Parathyroid adenoma (tissue), 2 donors: ENCODE results near the gene HAPLN1.

Experiments used
- H2AFZ ChIP-seq: fragments of 300-600 bp; sonication (generic); one replicate; pipeline ENCODE4 v1.7.0; 2017; ENCODE audit warnings: antibody characterized with exemption, mild to moderate bottlenecking
- H3K27ac ChIP-seq: fragments of 300-600 bp; sonication (generic); one replicate; pipeline ENCODE4 v1.7.0; 2017
- H3K27me3 ChIP-seq: fragments of 300-600 bp; sonication (generic); one replicate; pipeline ENCODE4 v1.7.0; 2017; ENCODE audit warnings: low read length; ENCODE audit not compliant: control insufficient read depth, insufficient read depth
- H3K36me3 ChIP-seq: fragments of 300-600 bp; sonication (generic); one replicate; pipeline ENCODE4 v1.7.0; 2017; ENCODE audit warnings: low read length; ENCODE audit not compliant: control insufficient read depth, insufficient read depth
- H3K4me1 ChIP-seq: fragments of 300-600 bp; sonication (generic); one replicate; pipeline ENCODE4 v1.7.0; 2017; ENCODE audit warnings: control low read depth
- H3K4me2 ChIP-seq: fragments of 300-600 bp; sonication (generic); one replicate; pipeline ENCODE4 v1.7.0; 2017; ENCODE audit warnings: low read length
- H3K4me3 ChIP-seq: fragments of 300-600 bp; sonication (generic); one replicate; pipeline ENCODE4 v1.7.0; 2017; ENCODE audit warnings: low read depth, low read length
- H3K79me2 ChIP-seq: fragments of 300-600 bp; sonication (generic); one replicate; pipeline ENCODE4 v1.7.0; 2017; ENCODE audit warnings: control low read depth
- H3K9ac ChIP-seq: fragments of 300-600 bp; sonication (generic); one replicate; pipeline ENCODE4 v1.7.0; 2017; ENCODE audit warnings: mild to moderate bottlenecking
- H3K9me3 ChIP-seq: fragments of 300-600 bp; sonication (generic); one replicate; pipeline ENCODE4 v1.7.0; 2017; ENCODE audit warnings: low read length; ENCODE audit not compliant: control insufficient read depth
- TF ChIP-seq, protein P1 (sequence below): fragments of 300-600 bp; sonication (generic); IDR thresholded peaks from one replicate; pipeline ENCODE4 v1.7.0; 2017; ENCODE audit warnings: antibody characterized with exemption, mild to moderate bottlenecking
- donor health status: primary hyperparathyroidism.

HAPLN1 gene

DNA sequence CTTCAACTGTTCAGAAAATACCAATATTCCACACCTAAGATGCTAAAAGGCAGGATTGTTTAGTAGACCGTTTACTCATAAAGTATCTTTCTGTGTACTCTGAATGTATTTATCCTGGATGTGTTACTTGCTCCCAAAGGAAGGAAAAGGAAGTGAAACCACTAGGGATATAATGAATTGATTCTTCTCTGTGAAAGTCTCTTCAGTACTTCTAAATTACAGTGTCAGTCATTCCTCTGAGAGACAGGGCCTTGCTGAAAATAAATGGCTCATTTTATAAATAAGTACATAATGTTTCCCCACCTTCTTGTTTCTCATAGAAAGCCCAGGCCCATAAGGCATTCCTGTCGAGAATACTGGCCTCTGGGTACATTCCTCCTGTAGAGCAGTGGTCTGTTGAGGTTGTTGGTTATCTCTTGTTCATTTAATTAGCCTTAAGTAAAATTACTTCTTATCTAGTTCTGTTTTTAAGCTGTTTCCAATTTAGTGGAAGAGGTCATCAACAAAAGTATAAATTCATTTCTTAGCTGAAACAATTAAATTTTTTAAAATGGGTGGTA lies 1.6 kb downstream of the HAPLN1 start:
- no peaks in the 10 kb centered on the region for H3K9me3 ChIP-seq
- no peaks in the 10 kb centered on the region for H3K36me3 ChIP-seq
- no peak overlapping the region for H3K9ac ChIP-seq
- no peak overlapping the region for H3K4me2 ChIP-seq
- TF ChIP-seq, protein P1, sequence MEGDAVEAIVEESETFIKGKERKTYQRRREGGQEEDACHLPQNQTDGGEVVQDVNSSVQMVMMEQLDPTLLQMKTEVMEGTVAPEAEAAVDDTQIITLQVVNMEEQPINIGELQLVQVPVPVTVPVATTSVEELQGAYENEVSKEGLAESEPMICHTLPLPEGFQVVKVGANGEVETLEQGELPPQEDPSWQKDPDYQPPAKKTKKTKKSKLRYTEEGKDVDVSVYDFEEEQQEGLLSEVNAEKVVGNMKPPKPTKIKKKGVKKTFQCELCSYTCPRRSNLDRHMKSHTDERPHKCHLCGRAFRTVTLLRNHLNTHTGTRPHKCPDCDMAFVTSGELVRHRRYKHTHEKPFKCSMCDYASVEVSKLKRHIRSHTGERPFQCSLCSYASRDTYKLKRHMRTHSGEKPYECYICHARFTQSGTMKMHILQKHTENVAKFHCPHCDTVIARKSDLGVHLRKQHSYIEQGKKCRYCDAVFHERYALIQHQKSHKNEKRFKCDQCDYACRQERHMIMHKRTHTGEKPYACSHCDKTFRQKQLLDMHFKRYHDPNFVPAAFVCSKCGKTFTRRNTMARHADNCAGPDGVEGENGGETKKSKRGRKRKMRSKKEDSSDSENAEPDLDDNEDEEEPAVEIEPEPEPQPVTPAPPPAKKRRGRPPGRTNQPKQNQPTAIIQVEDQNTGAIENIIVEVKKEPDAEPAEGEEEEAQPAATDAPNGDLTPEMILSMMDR, result no peak
- H3K27me3 ChIP-seq, result no peaks in the 10 kb centered on the region
- H3K4me3 ChIP-seq, result no peak overlapping the region
- H3K27ac ChIP-seq, result no peak overlapping the region
- no peaks in the 10 kb centered on the region for H3K4me1 ChIP-seq
- H2AFZ ChIP-seq, result no peak overlapping the region
- no peaks in the 10 kb centered on the region for H3K79me2 ChIP-seq

GRCh38 chr5:83718195-83718825 lies 2.3 kb downstream of the HAPLN1 start:
- no peak overlapping the region for H3K9ac ChIP-seq
- H3K4me3 ChIP-seq, result no peak overlapping the region
- no peaks in the 10 kb centered on the region for H3K36me3 ChIP-seq
- H3K79me2 ChIP-seq, result no peaks in the 10 kb centered on the region
- H3K27me3 ChIP-seq, result no peaks in the 10 kb centered on the region
- no peak overlapping the region for H3K4me2 ChIP-seq
- H3K27ac ChIP-seq, result no peak overlapping the region
- no peaks in the 10 kb centered on the region for H3K4me1 ChIP-seq
- TF ChIP-seq, protein P1, result peak; percentile 39
- no peaks in the 10 kb centered on the region for H3K9me3 ChIP-seq
- no peak overlapping the region for H2AFZ ChIP-seq

DNA sequence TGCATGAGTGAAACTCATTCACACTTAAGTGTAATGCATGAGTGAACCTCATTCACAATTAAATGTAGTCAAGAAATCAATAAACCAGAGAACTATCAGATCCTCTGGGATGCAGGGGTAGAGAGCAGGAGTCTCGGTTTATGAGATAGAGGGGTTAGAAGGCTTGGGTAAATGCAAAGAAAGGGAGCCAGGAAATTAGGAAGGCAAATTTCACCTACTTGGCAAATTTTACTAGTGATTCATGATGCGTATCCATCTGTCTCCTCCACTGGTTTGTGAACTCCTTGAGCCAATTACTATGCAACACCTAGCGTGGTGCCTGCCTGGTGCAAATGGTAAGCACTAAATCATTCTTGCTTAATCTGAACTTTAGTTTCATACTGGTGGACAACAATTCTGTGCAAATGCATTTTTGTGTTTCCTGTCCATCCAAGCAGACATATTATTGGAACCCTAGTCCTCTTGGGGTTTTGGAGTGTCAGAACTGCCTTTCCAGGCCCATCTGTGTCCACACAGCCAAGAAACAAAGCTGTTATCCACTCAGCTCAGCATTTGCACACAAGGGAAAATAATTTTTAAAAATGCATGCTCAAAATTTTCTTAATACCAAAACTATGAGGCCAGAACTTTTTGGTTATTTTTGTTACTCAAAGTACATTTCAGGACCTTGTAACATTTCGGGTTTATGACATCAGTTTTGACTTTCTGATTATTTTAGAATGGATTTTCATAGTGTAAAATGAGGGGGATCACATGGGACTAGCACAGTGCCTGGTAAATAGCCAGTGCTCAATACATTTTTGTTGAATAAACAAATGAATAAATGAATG lies 5.2 kb downstream of the HAPLN1 start:
- TF ChIP-seq, protein P1, result no peak
- no peak overlapping the region for H2AFZ ChIP-seq
- H3K27ac ChIP-seq, result no peak overlapping the region

DNA sequence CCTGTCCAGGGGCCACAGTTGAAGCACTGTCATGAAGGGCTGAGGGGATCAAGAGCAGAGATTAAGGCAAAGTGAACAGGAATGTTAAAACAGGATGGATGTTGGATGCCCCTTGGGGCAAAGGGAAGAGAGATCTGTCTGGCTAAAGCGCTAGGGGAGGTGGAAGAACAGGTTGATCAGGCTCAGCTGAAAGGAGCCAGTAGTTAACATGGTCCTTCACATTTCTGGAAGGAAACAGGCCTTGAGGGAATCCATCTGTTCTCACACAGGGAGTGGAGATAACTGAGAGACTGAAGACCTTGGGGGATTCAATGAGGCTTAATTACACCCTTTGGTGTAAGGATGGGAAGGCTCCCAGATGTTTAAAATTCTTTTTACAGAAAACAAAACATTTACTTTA lies 5.8 kb downstream of the HAPLN1 start:
- H3K27me3 ChIP-seq, result no peaks in the 10 kb centered on the region
- H3K4me2 ChIP-seq, result no peak overlapping the region
- H3K9me3 ChIP-seq, result no peaks in the 10 kb centered on the region
- H3K36me3 ChIP-seq, result no peaks in the 10 kb centered on the region
- no peak overlapping the region for H3K27ac ChIP-seq
- no peak overlapping the region for H3K9ac ChIP-seq
- H3K79me2 ChIP-seq, result no peaks in the 10 kb centered on the region
- no peak overlapping the region for H3K4me3 ChIP-seq
- H3K4me1 ChIP-seq, result no peaks in the 10 kb centered on the region
- TF ChIP-seq, protein P1, result no peak
- no peak overlapping the region for H2AFZ ChIP-seq

More for the DNA sequence above, 5.2 kb downstream of the HAPLN1 start:
- H3K27me3 ChIP-seq, result no peaks in the 10 kb centered on the region
- H3K79me2 ChIP-seq, result no peaks in the 10 kb centered on the region
- no peak overlapping the region for H3K4me3 ChIP-seq
- no peaks in the 10 kb centered on the region for H3K36me3 ChIP-seq
- H3K9me3 ChIP-seq, result no peaks in the 10 kb centered on the region
- H3K9ac ChIP-seq, result no peak overlapping the region
- no peaks in the 10 kb centered on the region for H3K4me1 ChIP-seq
- no peak overlapping the region for H3K4me2 ChIP-seq
